ENCODE measurements around the gene CPXM2. TPM values are rescaled to one million over a fixed set of nuclear protein-coding genes. Genes with fewer than 3 reads are reported as not detected.

Gene CPXM2
- total and polyA plus RNA-seq, 9 of the 15 experiments (the other 6 are each of a cell fraction or from before 2014, with no cell fraction given): not detected

GRCh38 chr10:123790132-123790885 is 101.3 kb downstream of the CPXM2 start (continued):
- no peak for TF ChIP-seq REST (IDR thresholded peaks at IDR 0.05; ENCODE audit: borderline replicate concordance)
- no peak for TF ChIP-seq REST (CRISPR knock-in tag; IDR thresholded peaks at IDR 0.05; ENCODE audit: low read depth)
- TF ChIP-seq HNRNPH1 (optimal IDR thresholded peaks at IDR 0.05; ENCODE audit: low read depth, low read length): no peak
- no peak for TF ChIP-seq ZNF655 (CRISPR knock-in tag; IDR thresholded peaks at IDR 0.05)

Measured in K562 (cell line).